Mucosa of stomach (tissue), 1 donor: ENCODE data around the gene GFOD1.

Source experiments
- H3K27me3 ChIP-seq: one replicate; pipeline ENCODE4 v1.7.0; 2013; ENCODE audit warnings: mild to moderate bottlenecking, low read length; ENCODE audit not compliant: control insufficient read depth, insufficient read depth
- H3K36me3 ChIP-seq: one replicate; pipeline ENCODE4 v1.7.0; 2013; ENCODE audit warnings: low read length; ENCODE audit not compliant: control insufficient read depth, insufficient read depth
- H3K4me1 ChIP-seq: one replicate; pipeline ENCODE4 v1.7.0; 2013; ENCODE audit warnings: mild to moderate bottlenecking, low read length; ENCODE audit not compliant: control insufficient read depth, insufficient read depth
- H3K4me3 ChIP-seq: one replicate; pipeline ENCODE4 v1.7.0; 2013; ENCODE audit warnings: low read length
- H3K9ac ChIP-seq: one replicate; pipeline ENCODE4 v1.7.0; 2013; ENCODE audit warnings: mild to moderate bottlenecking, low read length, moderate library complexity
- H3K9me3 ChIP-seq: one replicate; pipeline ENCODE4 v1.7.0; 2013; ENCODE audit warnings: mild to moderate bottlenecking, low read length, moderate library complexity; ENCODE audit not compliant: control insufficient read depth
- donor health status: Pancreatic carcinoma.

The GFOD1 gene

GRCh38 chr6:13508711-13509705 is 21.6 kb upstream of the GFOD1 start:
- no peak overlapping the region for H3K9ac ChIP-seq
- peaks cover 3% of the 10 kb centered on the region for H3K4me1 ChIP-seq
- H3K9me3 ChIP-seq = no peaks in the 10 kb centered on the region
- no peak overlapping the region for H3K4me3 ChIP-seq
- H3K36me3 ChIP-seq = no peaks in the 10 kb centered on the region
- H3K27me3 ChIP-seq = no peaks in the 10 kb centered on the region

GRCh38 chr6:13507306-13507860 is 20.0 kb upstream of the GFOD1 start:
- peaks cover 3% of the 10 kb centered on the region for H3K4me1 ChIP-seq
- no peaks in the 10 kb centered on the region for H3K9me3 ChIP-seq
- no peak overlapping the region for H3K9ac ChIP-seq
- no peaks in the 10 kb centered on the region for H3K36me3 ChIP-seq
- H3K27me3 ChIP-seq = no peaks in the 10 kb centered on the region
- no peak overlapping the region for H3K4me3 ChIP-seq

- H3K9ac ChIP-seq = no peak overlapping the region
- H3K9me3 ChIP-seq = no peaks in the 10 kb centered on the region
- H3K4me1 ChIP-seq = peaks cover 3% of the 10 kb centered on the region
- no peaks in the 10 kb centered on the region for H3K36me3 ChIP-seq
- H3K27me3 ChIP-seq = no peaks in the 10 kb centered on the region
- H3K4me3 ChIP-seq = no peak overlapping the region
Measured at GRCh38 chr6:13505345-13505734, 17.9 kb upstream of the GFOD1 start.

- H3K4me1 ChIP-seq = peaks cover 3% of the 10 kb centered on the region
Measured at GRCh38 chr6:13504611-13505344, 17.4 kb upstream of the GFOD1 start.

GRCh38 chr6:13500915-13501314 is 13.5 kb upstream of the GFOD1 start:
- Histone ChIP-seq H3K27me3 (no peaks in the 10 kb centered on the region), H3K9ac (no peak overlapping the region), H3K9me3 (no peaks in the 10 kb centered on the region), H3K4me3 (no peak overlapping the region), H3K4me1 (no peaks in the 10 kb centered on the region), H3K36me3 (no peaks in the 10 kb centered on the region)

More at GRCh38 chr6:13504611-13505344, 17.4 kb upstream of the GFOD1 start:
- Histone ChIP-seq H3K9ac (no peak overlapping the region), H3K36me3 (no peaks in the 10 kb centered on the region), H3K27me3 (no peaks in the 10 kb centered on the region), H3K4me3 (no peak overlapping the region), H3K9me3 (no peaks in the 10 kb centered on the region)

GRCh38 chr6:13500264-13500663 is 12.9 kb upstream of the GFOD1 start:
- Histone ChIP-seq H3K9me3 (no peaks in the 10 kb centered on the region), H3K4me3 (no peak overlapping the region), H3K4me1 (no peaks in the 10 kb centered on the region), H3K36me3 (no peaks in the 10 kb centered on the region), H3K9ac (no peak overlapping the region), H3K27me3 (no peaks in the 10 kb centered on the region)

- Histone ChIP-seq H3K4me1 (no peaks in the 10 kb centered on the region), H3K27me3 (no peaks in the 10 kb centered on the region), H3K9me3 (no peaks in the 10 kb centered on the region), H3K9ac (no peak overlapping the region), H3K36me3 (no peaks in the 10 kb centered on the region), H3K4me3 (no peak overlapping the region)
Measured at GRCh38 chr6:13496513-13497190, 9.3 kb upstream of the GFOD1 start.

GRCh38 chr6:13495818-13496217 is 8.4 kb upstream of the GFOD1 start:
- Histone ChIP-seq H3K27me3 (no peaks in the 10 kb centered on the region), H3K9me3 (no peaks in the 10 kb centered on the region), H3K9ac (no peak overlapping the region), H3K4me3 (no peak overlapping the region), H3K36me3 (no peaks in the 10 kb centered on the region), H3K4me1 (no peaks in the 10 kb centered on the region)

GRCh38 chr6:13495112-13495776 is 7.8 kb upstream of the GFOD1 start:
- H3K36me3 ChIP-seq = no peaks in the 10 kb centered on the region
- H3K9ac ChIP-seq = no peak overlapping the region
- H3K27me3 ChIP-seq = no peaks in the 10 kb centered on the region
- no peaks in the 10 kb centered on the region for H3K9me3 ChIP-seq
- no peak overlapping the region for H3K4me3 ChIP-seq
- H3K4me1 ChIP-seq = no peaks in the 10 kb centered on the region

- Histone ChIP-seq H3K4me1 (no peaks in the 10 kb centered on the region), H3K9me3 (no peaks in the 10 kb centered on the region), H3K27me3 (no peaks in the 10 kb centered on the region), H3K9ac (no peak overlapping the region), H3K36me3 (no peaks in the 10 kb centered on the region), H3K4me3 (no peak overlapping the region)
Measured at GRCh38 chr6:13494137-13494536, 6.7 kb upstream of the GFOD1 start.

- Histone ChIP-seq H3K4me3 (no peak overlapping the region), H3K9me3 (no peaks in the 10 kb centered on the region), H3K36me3 (no peaks in the 10 kb centered on the region), H3K9ac (no peak overlapping the region), H3K27me3 (no peaks in the 10 kb centered on the region), H3K4me1 (peaks cover 3% of the 10 kb centered on the region)
Measured at GRCh38 chr6:13493147-13493546, 5.7 kb upstream of the GFOD1 start.
